HCT116 (cell line): ENCODE results near the gene OSTF1. TPM values are rescaled to one million over a fixed set of nuclear protein-coding genes. Genes with fewer than 3 reads are reported as not detected.

ENCODE experiments used
- ATAC-seq: fragments of 200-7000 bp; cut with Tn5 transposase; 2 replicates; pipeline ENCODE4 v1.9.1; 2020; ENCODE audit warnings: mild to moderate bottlenecking, moderate library complexity
- BruUV-seq: library from RNA; stranded (reverse); fragments of 400-500 nt; replicated peaks from 2 replicates; lab custom pipeline; 2021; lab: Mats Ljungman, UMichigan
- CTCF ChIA-PET: fragments of 300-600 bp; sonication (Branson Sonifier 250); formaldehyde crosslinking; loops from one replicate; lab custom pipeline; 2021; ENCODE audit warnings: antibody characterized with exemption; lab: Charles Lee
- POLR2A ChIA-PET: fragments of 300-600, 350-600 bp; sonication (Branson Sonifier 250); formaldehyde crosslinking; loops from one replicate; lab custom pipeline; 2021; ENCODE audit warnings: antibody characterized with exemption; lab: Charles Lee
- RAD21 ChIA-PET, 2 experiments: fragments of 300-600 bp; sonication (Branson Sonifier 250); formaldehyde crosslinking; loops; one replicate each; lab custom pipeline; 2023; ENCODE audit warnings: low total read pairs in 2 of 2; ENCODE audit not compliant: uncharacterized antibody in 2 of 2, unreplicated experiment in 2 of 2, low non-redundant PET in 1 of 2; lab: Charles Lee
- DNase-seq: peaks from one replicate; pipeline ENCODE4 v3.0.0-alpha.2; 2010; ENCODE audit warnings: low read depth, low spot score
- H2AFZ ChIP-seq: fragments of 200-600 bp; shearing (Covaris generic), sonication (generic); 2 replicates; pipeline ENCODE4 v1.6.1; 2017; ENCODE audit warnings: low read depth, mixed run types, mixed read lengths, antibody characterized with exemption, low read length; ENCODE audit not compliant: poor library complexity, severe bottlenecking
- H3K27ac ChIP-seq: 2 replicates; pipeline ENCODE4 v1.5.1; 2012; ENCODE audit warnings: low read depth, low read length
- H3K27me3 ChIP-seq: fragments of 200-600 bp; sonication (generic); 2 replicates; pipeline ENCODE4 v1.6.1; 2016; ENCODE audit warnings: mixed run types, low read length, mixed read lengths; ENCODE audit not compliant: insufficient read depth
- H3K36me3 ChIP-seq, 2 experiments: fragments of 200-500 bp in 1 of 2; fragments of 200-600 bp in 1 of 2; sonication (Bioruptor generic) in 1 of 2; sonication (generic) in 1 of 2; 2 replicates each; pipeline versions ENCODE4 v1.5.1 to v1.6.1; 2014 to 2016; ENCODE audit warnings: low read length in 2 of 2, inconsistent platforms in 1 of 2, mixed read lengths in 1 of 2, mixed run types in 1 of 2; ENCODE audit not compliant: insufficient read depth in 2 of 2, control insufficient read depth in 1 of 2
- H3K4me1 ChIP-seq, 2 experiments: fragments of 200-600 bp in 1 of 2; sonication (generic) in 1 of 2; 2 replicates each; pipeline versions ENCODE4 v1.5.1 to v1.6.1; 2012 to 2017; ENCODE audit warnings: low read length in 2 of 2, inconsistent platforms in 1 of 2, mild to moderate bottlenecking in 1 of 2, mixed read lengths in 1 of 2, mixed run types in 1 of 2, moderate library complexity in 1 of 2; ENCODE audit not compliant: insufficient read depth in 2 of 2, control insufficient read depth in 1 of 2
- H3K4me2 ChIP-seq: fragments of 200-600 bp; sonication (generic); 2 replicates; pipeline ENCODE4 v1.6.1; 2017; ENCODE audit warnings: mixed run types, low read length, mixed read lengths
- H3K4me3 ChIP-seq, 2 experiments: fragments of 200-600 bp in 1 of 2; sonication (generic) in 1 of 2; replicated peaks in 1 of 2; 2 replicates each; pipeline ENCODE4 v1.5.1; 2011 to 2016; ENCODE audit warnings: low read length in 2 of 2, control low read depth in 1 of 2, low read depth in 1 of 2, mild to moderate bottlenecking in 1 of 2, mixed read lengths in 1 of 2, mixed run types in 1 of 2
- H3K79me2 ChIP-seq: fragments of 200-600 bp; sonication (generic); 2 replicates; pipeline ENCODE4 v1.6.1; 2017; ENCODE audit warnings: mild to moderate bottlenecking, mixed run types, low read length, moderate library complexity, mixed read lengths; ENCODE audit not compliant: insufficient read depth
- H3K9ac ChIP-seq: fragments of 200-600 bp; sonication (generic); 2 replicates; pipeline ENCODE4 v1.6.1; 2016; ENCODE audit warnings: low read length, mixed read lengths
- H3K9me2 ChIP-seq: fragments of 200-600 bp; sonication (generic), shearing (Covaris generic); 2 replicates; pipeline ENCODE4 v1.6.1; 2017; ENCODE audit warnings: mixed run types, mild to moderate bottlenecking, moderate library complexity; ENCODE audit not compliant: insufficient read depth
- H3K9me3 ChIP-seq, 2 experiments: fragments of 200-500 bp in 1 of 2; fragments of 200-600 bp in 1 of 2; sonication (Bioruptor generic) in 1 of 2; sonication (generic) in 1 of 2; 2 replicates each; pipeline ENCODE4 v1.6.1; 2014 to 2017; ENCODE audit warnings: low read length in 2 of 2, mixed read lengths in 2 of 2, inconsistent platforms in 1 of 2, low read depth in 1 of 2, mild to moderate bottlenecking in 1 of 2, mixed run types in 1 of 2, moderate library complexity in 1 of 2; ENCODE audit not compliant: control insufficient read depth in 1 of 2, insufficient read depth in 1 of 2
- H4K20me1 ChIP-seq: fragments of 200-600 bp; sonication (generic), shearing (Covaris generic); 2 replicates; pipeline ENCODE4 v1.6.1; 2017; ENCODE audit warnings: mixed run types, mild to moderate bottlenecking, moderate library complexity; ENCODE audit not compliant: insufficient read depth
- EGR1 ChIP-seq: IDR thresholded peaks from 2 replicates; pipeline ENCODE4 v1.6.1; 2012; ENCODE audit warnings: low read depth
- EZH2phosphoT487 ChIP-seq: fragments of 200-600 bp; IDR thresholded peaks from 2 replicates; pipeline ENCODE4 v1.6.1; 2018; ENCODE audit warnings: antibody characterized with exemption, borderline replicate concordance
- FOSL1 ChIP-seq: IDR thresholded peaks from 2 replicates; pipeline ENCODE4 v1.6.1; 2012; ENCODE audit warnings: low read depth
- POLR2AphosphoS5 ChIP-seq: IDR thresholded peaks from 2 replicates; pipeline ENCODE4 v1.6.1; 2011; ENCODE audit warnings: mild to moderate bottlenecking, low read depth, low read length, moderate library complexity
- RAD21 ChIP-seq: IDR thresholded peaks from 2 replicates; pipeline ENCODE4 v1.6.1; 2012; ENCODE audit warnings: low read depth, mild to moderate bottlenecking
- REST ChIP-seq: IDR thresholded peaks from 2 replicates; pipeline ENCODE4 v1.6.1; 2012; ENCODE audit warnings: low read depth
- SP1 ChIP-seq: IDR thresholded peaks from 2 replicates; pipeline ENCODE4 v1.6.1; 2012; ENCODE audit warnings: low read depth
- SRF ChIP-seq: IDR thresholded peaks from 2 replicates; pipeline ENCODE4 v1.6.1; 2012; ENCODE audit warnings: low read depth
- TCF7L2 ChIP-seq: IDR thresholded peaks from 2 replicates; pipeline ENCODE4 v1.7.0; 2011; ENCODE audit warnings: borderline replicate concordance, inconsistent platforms; ENCODE audit not compliant: insufficient read depth, insufficient read length; ENCODE audit errors: extremely low read depth
- ZBTB33 ChIP-seq: IDR thresholded peaks from 2 replicates; pipeline ENCODE4 v1.6.1; 2011; ENCODE audit warnings: mild to moderate bottlenecking, low read length, moderate library complexity; ENCODE audit not compliant: insufficient replicate concordance; ENCODE audit errors: extremely low read depth
- ZNF274 ChIP-seq: fragments of 200-500 bp; sonication (Bioruptor generic); IDR thresholded peaks from 2 replicates; pipeline ENCODE4 v1.6.1; 2014; ENCODE audit warnings: mild to moderate bottlenecking, low read depth, low read length, inconsistent platforms
- intact Hi-C: fragments of 100-400 bp; cut with micrococcal nuclease; formaldehyde crosslinking; loops from 2 replicates; pipeline ENCODE4 v1.10.0; 2022
- total RNA-seq: library from RNA; stranded (reverse); gene quantifications from one replicate; pipeline ENCODE4 v1.2.1, GENCODE V29; 2021; ENCODE audit not compliant: unreplicated experiment

Gene OSTF1
- total RNA-seq, 1 experiment from 2014 or later, result 20.7 TPM

GRCh38 chr9:75148561-75148960 lies 60.2 kb downstream of the OSTF1 start:
- no peak for DNase-seq
- CTCF ChIA-PET, result no interaction called here

GRCh38 chr9:75149841-75150241 lies 61.5 kb downstream of the OSTF1 start:
- DNase-seq (no peak), ATAC-seq (no peak)
- H3K36me3 ChIP-seq, result no peaks in the 10 kb centered on the region
- no TSS peak for BruUV-seq
- no peaks in the 10 kb centered on the region for H3K4me1 ChIP-seq
- RAD21 ChIA-PET, result no interaction called here
- H3K9me3 ChIP-seq, result no peaks in the 10 kb centered on the region
- no peak overlapping the region for H3K4me2 ChIP-seq
- H4K20me1 ChIP-seq, result no peaks in the 10 kb centered on the region; the same call in 1 of the 2 replicates
- H3K27ac ChIP-seq, result no peak overlapping the region
- H3K9me2 ChIP-seq, result no peaks in the 10 kb centered on the region
- H3K79me2 ChIP-seq, result no peaks in the 10 kb centered on the region
- H2AFZ ChIP-seq, result no peak overlapping the region
- CTCF ChIA-PET, result no interaction called here
- H3K4me3 ChIP-seq, result no peak overlapping the region
- H3K27me3 ChIP-seq, result no peaks in the 10 kb centered on the region
- POLR2A ChIA-PET, result no interaction called here
- H3K9ac ChIP-seq, result no peak overlapping the region
- intact Hi-C loops, result no loop called here
- TF ChIP-seq TCF7L2 (no peak), EGR1 (no peak), SP1 (no peak), EZH2phosphoT487 (no peak), ZNF274 (no peak), REST (no peak)

More at GRCh38 chr9:75148561-75148960, 60.2 kb downstream of the OSTF1 start:
- H4K20me1 ChIP-seq, result no peaks in the 10 kb centered on the region; the same call in 1 of the 2 replicates
- intact Hi-C loops, result no loop called here
- RAD21 ChIA-PET, result no interaction called here
- H3K27me3 ChIP-seq, result no peaks in the 10 kb centered on the region
- ATAC-seq, result no peak
- BruUV-seq, result no TSS peak
- no peaks in the 10 kb centered on the region for H3K36me3 ChIP-seq
- no peak overlapping the region for H3K4me2 ChIP-seq
- no peaks in the 10 kb centered on the region for H3K9me2 ChIP-seq
- no peaks in the 10 kb centered on the region for H3K4me1 ChIP-seq
- H3K4me3 ChIP-seq, result no peak overlapping the region
- H2AFZ ChIP-seq, result no peak overlapping the region
- no peak overlapping the region for H3K9ac ChIP-seq
- TF ChIP-seq ZBTB33 (no peak), SRF (no peak), SP1 (no peak), ZNF274 (no peak), FOSL1 (no peak), POLR2AphosphoS5 (no peak), RAD21 (no peak), EZH2phosphoT487 (no peak)
- no peak overlapping the region for H3K27ac ChIP-seq
- POLR2A ChIA-PET, result no interaction called here
- no peaks in the 10 kb centered on the region for H3K9me3 ChIP-seq
- no peaks in the 10 kb centered on the region for H3K79me2 ChIP-seq
